Left colon (tissue), 2 donors: ENCODE data around the gene INTS7. TPM values are rescaled to one million over a fixed set of nuclear protein-coding genes. Genes with fewer than 3 reads are reported as not detected.

Experiments
- ATAC-seq: fragments of 200-7000 bp; cut with Tn5 transposase; one replicate; pipeline ENCODE4 v1.9.1; 2020; ENCODE audit warnings: mild to moderate bottlenecking, moderate library complexity
- DNase-seq, 2 donors: peaks; one replicate each; pipeline ENCODE4 v3.0.0-alpha.2; 2020
- intact Hi-C, 2 donors: fragments of 100-400 bp; cut with DNase I in 1 of 2; cut with micrococcal nuclease in 1 of 2; formaldehyde crosslinking; loops; one replicate each; pipeline versions ENCODE4 v1.11.2 to v1.14.0; 2022; cut with DNase I, micrococcal nuclease
- long read RNA-seq: library from polyadenylated mRNA; unstranded; transcript quantifications from one replicate; pipeline ENCODE4 v2.0.0, GENCODE V29; 2021
- total RNA-seq, 2 donors: library from RNA; stranded (reverse); fragmentation: NEBNext Ultra II Directional; extraction: Animal tissue kit (Norgen Biotek cat#: 25700); gene quantifications; one replicate each; pipeline ENCODE4 v1.2.1, GENCODE V29; 2021
- donor health status: DM: no; HTN: no; CAD: no.
- donor health status: DM: yes; HTN: yes; CAD: no.

The INTS7 gene
- 10 to 100 TPM; 11.7 to 13.0 TPM for total RNA-seq
- long read RNA-seq, full-length matches to known transcripts, result 13 of 17 reads
- long read RNA-seq, partial matches to known transcripts, result 4 of 17 reads
- long read RNA-seq, other reads (novel, unspliced or antisense), result 0 of 17 reads

- intact Hi-C loops, result no loop called here
- DNase-seq (peak; percentile 98 to 99), ATAC-seq (peak; percentile 92)
These were observed at the start of gene INTS7, which contains the start of gene DTL for GRCh38 chr1:212035123-212035834. INTS7 (minus strand) TSS chr1:212035557; CDS start chr1:212035437, 120 bp downstream. DTL (plus strand) TSS chr1:212035748; CDS start chr1:212035891, 143 bp downstream.

- no peak for DNase-seq
- intact Hi-C loops, result no loop called here
These were observed 47.5 kb upstream of the INTS7 start for GRCh38 chr1:212082765-212083406.

GRCh38 chr1:212078826-212079225 is 43.5 kb upstream of the INTS7 start:
- ATAC-seq (no peak), DNase-seq (no peak)
- intact Hi-C loops, result no loop called here

More at GRCh38 chr1:212082765-212083406, 47.5 kb upstream of the INTS7 start:
- ATAC-seq, result no peak

GRCh38 chr1:212077028-212077427 is 41.7 kb upstream of the INTS7 start:
- DNase-seq (no peak), ATAC-seq (no peak)
- intact Hi-C loops, result no loop called here

- no peak for DNase-seq
- intact Hi-C loops, result loop anchor here in 1 of 2 donors (5.0 kb wide), 2 partner anchors 217 to 292 kb away; no protein-coding TSS in a partner anchor
- ATAC-seq, result no peak
These were observed 39.5 kb upstream of the INTS7 start for GRCh38 chr1:212074856-212075255.

GRCh38 chr1:212074313-212074712 is 39.0 kb upstream of the INTS7 start:
- intact Hi-C loops, result loop anchor here in 1 of 2 donors (5.0 kb wide), 2 partner anchors 218 to 293 kb away; no protein-coding TSS in a partner anchor

GRCh38 chr1:212073490-212073889 is 38.1 kb upstream of the INTS7 start:
- intact Hi-C loops, result loop anchor here in 1 of 2 donors (5.0 kb wide), 2 partner anchors 219 to 294 kb away; no protein-coding TSS in a partner anchor
- DNase-seq, result no peak
- ATAC-seq, result peak; percentile 25

More at GRCh38 chr1:212074313-212074712, 39.0 kb upstream of the INTS7 start:
- no peak for DNase-seq
- no peak for ATAC-seq

- DNase-seq, result no peak
- intact Hi-C loops, result loop anchor here in 1 of 2 donors (5.0 kb wide), 2 partner anchors 220 to 295 kb away; no protein-coding TSS in a partner anchor
- ATAC-seq, result no peak
These were observed 36.7 kb upstream of the INTS7 start for GRCh38 chr1:212072047-212072446.

- DNase-seq (no peak), ATAC-seq (peak; percentile 85)
- intact Hi-C loops, result loop anchor here in 1 of 2 donors (5.0 kb wide), 2 partner anchors 221 to 296 kb away; no protein-coding TSS in a partner anchor
These were observed 35.5 kb upstream of the INTS7 start for GRCh38 chr1:212070720-212071302.

- ATAC-seq (no peak), DNase-seq (no peak)
- intact Hi-C loops, result no loop called here
These were observed 32.4 kb upstream of the INTS7 start for GRCh38 chr1:212067787-212068186.

GRCh38 chr1:212062832-212063438 is 27.6 kb upstream of the INTS7 start:
- DNase-seq (no peak), ATAC-seq (peak; percentile 61)
- intact Hi-C loops, result loop anchor here in 1 of 2 donors (5.0 kb wide), 1 partner anchor 394 kb away; no protein-coding TSS in a partner anchor

GRCh38 chr1:212060632-212061472 is 25.5 kb upstream of the INTS7 start:
- DNase-seq (no peak), ATAC-seq (no peak)
- intact Hi-C loops, result loop anchor here in 1 of 2 donors (5.0 kb wide), 1 partner anchor 396 kb away; no protein-coding TSS in a partner anchor

- intact Hi-C loops, result loop anchor here in 1 of 2 donors (10.0 kb wide), 1 partner anchor 399 kb away; no protein-coding TSS in a partner anchor
- ATAC-seq (no peak), DNase-seq (no peak)
These were observed 20.0 kb upstream of the INTS7 start for GRCh38 chr1:212055333-212055732.

- ATAC-seq (no peak), DNase-seq (no peak)
- intact Hi-C loops, result loop anchor here in 1 of 2 donors (10.0 kb wide), 1 partner anchor 401 kb away; no protein-coding TSS in a partner anchor
These were observed 18.6 kb upstream of the INTS7 start for GRCh38 chr1:212053993-212054392.

GRCh38 chr1:212045981-212046380 is 10.6 kb upstream of the INTS7 start:
- DNase-seq, result no peak
- intact Hi-C loops, result no loop called here
- ATAC-seq, result no peak

GRCh38 chr1:212044851-212045250 is 9.5 kb upstream of the INTS7 start:
- no peak for ATAC-seq
- no peak for DNase-seq
- intact Hi-C loops, result no loop called here

- intact Hi-C loops, result no loop called here
- ATAC-seq (no peak), DNase-seq (no peak)
These were observed 7.1 kb upstream of the INTS7 start for GRCh38 chr1:212042436-212042835.
